CD14-positive monocyte (primary cell): ENCODE data around the gene RER1. TPM values are rescaled to one million over a fixed set of nuclear protein-coding genes. Genes with fewer than 3 reads are reported as not detected.

Experiments
- DNase-seq, 3 donors: peaks; one replicate each; pipeline ENCODE4 v3.0.0-alpha.2; 2011 to 2022
- H2AFZ ChIP-seq: 2 replicates; pipeline ENCODE4 v1.6.0; 2012; ENCODE audit warnings: mild to moderate bottlenecking, low read depth, low read length, inconsistent platforms; ENCODE audit not compliant: insufficient read depth, poor library complexity, severe bottlenecking
- H3K27ac ChIP-seq, 2 donors: 1 replicate in 1 of 2; 2 replicates in 1 of 2; pipeline ENCODE4 v1.5.1; 2012 to 2013; ENCODE audit warnings: low read length in 2 of 2, control low read depth in 1 of 2, inconsistent platforms in 1 of 2, low read depth in 1 of 2, mild to moderate bottlenecking in 1 of 2
- H3K27me3 ChIP-seq, 2 donors: one replicate each; pipeline versions ENCODE4 v1.6.0 to v1.6.1; 2011 to 2013; ENCODE audit warnings: low read length in 2 of 2; ENCODE audit not compliant: control insufficient read depth in 2 of 2, insufficient read depth in 2 of 2
- H3K36me3 ChIP-seq, 2 donors: replicated peaks in 1 of 2; 1 replicate in 1 of 2; 2 replicates in 1 of 2; pipeline versions ENCODE4 v1.5.1 to v1.6.1; 2012 to 2013; ENCODE audit warnings: low read length in 2 of 2, control low read depth in 1 of 2, inconsistent platforms in 1 of 2, mild to moderate bottlenecking in 1 of 2; ENCODE audit not compliant: insufficient read depth in 2 of 2, control insufficient read depth in 1 of 2
- H3K4me1 ChIP-seq, 2 donors: 1 replicate in 1 of 2; 2 replicates in 1 of 2; pipeline versions ENCODE4 v1.5.1 to v1.6.1; 2012 to 2013; ENCODE audit warnings: low read length in 2 of 2, control low read depth in 1 of 2, inconsistent platforms in 1 of 2, mild to moderate bottlenecking in 1 of 2, moderate library complexity in 1 of 2; ENCODE audit not compliant: insufficient read depth in 2 of 2, control insufficient read depth in 1 of 2
- H3K4me2 ChIP-seq: replicated peaks from 2 replicates; pipeline ENCODE3; 2012; ENCODE audit warnings: low read length, moderate library complexity, mild to moderate bottlenecking; ENCODE audit not compliant: poor library complexity, severe bottlenecking; ENCODE audit errors: extremely low read depth
- H3K4me3 ChIP-seq, 3 experiments: fragments of 200-600 bp in 1 of 3; sonication (generic) in 1 of 3; replicated peaks in 1 of 3; 1 replicate in 2 of 3; 2 replicates in 1 of 3; pipeline ENCODE4 v1.5.1; 2011 to 2013; ENCODE audit warnings: low read length in 3 of 3, mild to moderate bottlenecking in 3 of 3, control low read depth in 2 of 3, low read depth in 2 of 3, inconsistent platforms in 1 of 3, moderate library complexity in 1 of 3
- H3K79me2 ChIP-seq: 2 replicates; pipeline ENCODE4 v1.6.0; 2012; ENCODE audit warnings: mild to moderate bottlenecking, control low read depth, inconsistent platforms, low read length, moderate library complexity; ENCODE audit not compliant: insufficient read depth
- H3K9ac ChIP-seq: 2 replicates; pipeline ENCODE4 v1.6.0; 2017; ENCODE audit warnings: low read length, mild to moderate bottlenecking; ENCODE audit not compliant: insufficient read depth, poor library complexity, severe bottlenecking
- H3K9me3 ChIP-seq, 2 donors: replicated peaks in 1 of 2; 1 replicate in 1 of 2; 2 replicates in 1 of 2; pipeline versions ENCODE4 v1.5.1 to v1.6.1; 2012 to 2013; ENCODE audit warnings: low read length in 2 of 2, control low read depth in 1 of 2; ENCODE audit not compliant: control insufficient read depth in 1 of 2, insufficient read depth in 1 of 2
- H4K20me1 ChIP-seq: 2 replicates; pipeline ENCODE4 v1.6.0; 2012; ENCODE audit warnings: mild to moderate bottlenecking, low read length, control low read depth, moderate library complexity; ENCODE audit not compliant: insufficient read depth
- H3K27ac Mint-ChIP-seq, 7 donors: one replicate each; pipeline ENCODE4 v1.8.0; 2020; ENCODE audit warnings: mild to moderate bottlenecking in 7 of 7, mixed read lengths in 7 of 7, moderate library complexity in 6 of 7, inconsistent platforms in 2 of 7
- H3K27me3 Mint-ChIP-seq, 3 donors: one replicate each; pipeline ENCODE4 v1.8.0; 2021 to 2022; ENCODE audit warnings: low read depth in 3 of 3, mild to moderate bottlenecking in 3 of 3, mixed read lengths in 3 of 3, moderate library complexity in 3 of 3, inconsistent platforms in 1 of 3
- H3K36me3 Mint-ChIP-seq, 2 donors: one replicate each; pipeline ENCODE4 v1.8.0; 2020; ENCODE audit warnings: mixed read lengths in 2 of 2, inconsistent platforms in 1 of 2, mild to moderate bottlenecking in 1 of 2
- H3K4me1 Mint-ChIP-seq: one replicate; pipeline ENCODE4 v1.8.0; 2020; ENCODE audit warnings: mild to moderate bottlenecking, mixed read lengths
- H3K4me3 Mint-ChIP-seq, 2 donors: one replicate each; pipeline ENCODE4 v1.8.0; 2020; ENCODE audit warnings: mild to moderate bottlenecking in 2 of 2, mixed read lengths in 2 of 2, moderate library complexity in 1 of 2
- H3K9me3 Mint-ChIP-seq, 7 donors: one replicate each; pipeline ENCODE4 v1.8.0; 2020 to 2022; ENCODE audit warnings: mixed read lengths in 7 of 7, mild to moderate bottlenecking in 6 of 7, moderate library complexity in 6 of 7, inconsistent platforms in 2 of 7
- WGBS: methylation state at CpG from one replicate; pipeline ENCODE4 v1.1.5; 2013; ENCODE audit warnings: missing lambda C conversion rate; ENCODE audit not compliant: insufficient coverage; 5-methylcytosine and 5-hydroxymethylcytosine counted together
- intact Hi-C, 2 donors: fragments of 100-400 bp; cut with micrococcal nuclease; formaldehyde crosslinking; loops; one replicate each; pipeline versions ENCODE4 v1.15.0 to v1.15.1; 2023
- polyA plus RNA-seq, 3 donors: library from polyadenylated mRNA; depleted of rRNA in 1 of 3; unstranded in 2 of 3; stranded (reverse) in 1 of 3; fragments of 300-500 nt in 2 of 3; fragments of >200 nt in 1 of 3; fragmentation: Illumina TruSeq in 2 of 3; gene quantifications; 1 replicate in 2 of 3; 2 replicates in 1 of 3; pipeline ENCODE4 v1.2.3, GENCODE V29; 2012 to 2021
- TF ChIP-seq, protein P1 (sequence below): fragments of 200-600 bp; IDR thresholded peaks from one replicate; pipeline ENCODE4 v1.8.0; 2022; ENCODE audit warnings: antibody characterized with exemption, mild to moderate bottlenecking

RER1 gene
- polyA plus RNA-seq, 3 donors, result 98.3 to 235 (median 193) TPM

DNA sequence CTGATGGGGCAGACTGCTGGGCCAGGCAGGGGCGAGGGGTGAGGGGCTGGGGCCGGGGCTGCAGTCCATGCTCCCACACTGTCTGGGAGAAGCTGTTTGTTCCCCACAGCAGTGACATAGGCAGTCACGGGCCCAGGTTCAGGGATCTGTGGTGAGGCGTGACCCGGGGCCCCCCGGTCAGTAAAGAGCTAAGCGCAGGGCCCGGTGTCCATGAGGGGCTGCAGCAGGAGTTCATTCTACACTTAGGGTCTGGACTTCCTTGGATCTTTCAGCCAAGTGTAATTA lies 16.3 kb downstream of the RER1 start:
- H4K20me1 ChIP-seq, result peaks cover 18% of the 10 kb centered on the region
- no peak overlapping the region for H3K27ac Mint-ChIP-seq
- no peak overlapping the region for H3K4me3 Mint-ChIP-seq
- H3K9ac ChIP-seq, result no peak overlapping the region
- no peaks in the 10 kb centered on the region for H3K9me3 Mint-ChIP-seq
- no peak overlapping the region for H3K27ac ChIP-seq
- no peak overlapping the region for H2AFZ ChIP-seq
- peaks cover 0 to 4% (median 2%) of the 10 kb centered on the region in 3 donors for H3K27me3 Mint-ChIP-seq
- intact Hi-C loops, result no loop called here
- H3K4me2 ChIP-seq, result no peak overlapping the region
- H3K4me1 Mint-ChIP-seq, result peaks cover 5% of the 10 kb centered on the region
- H3K36me3 Mint-ChIP-seq, result peaks cover 32 to 51% of the 10 kb centered on the region in 2 donors
- H3K4me1 ChIP-seq, result peaks cover 7 to 11% of the 10 kb centered on the region in 2 donors
- WGBS, result 97% methylated on average over 8 of the region's 8 CpGs
- H3K27me3 ChIP-seq, result no peaks in the 10 kb centered on the region
- TF ChIP-seq, protein P1, sequence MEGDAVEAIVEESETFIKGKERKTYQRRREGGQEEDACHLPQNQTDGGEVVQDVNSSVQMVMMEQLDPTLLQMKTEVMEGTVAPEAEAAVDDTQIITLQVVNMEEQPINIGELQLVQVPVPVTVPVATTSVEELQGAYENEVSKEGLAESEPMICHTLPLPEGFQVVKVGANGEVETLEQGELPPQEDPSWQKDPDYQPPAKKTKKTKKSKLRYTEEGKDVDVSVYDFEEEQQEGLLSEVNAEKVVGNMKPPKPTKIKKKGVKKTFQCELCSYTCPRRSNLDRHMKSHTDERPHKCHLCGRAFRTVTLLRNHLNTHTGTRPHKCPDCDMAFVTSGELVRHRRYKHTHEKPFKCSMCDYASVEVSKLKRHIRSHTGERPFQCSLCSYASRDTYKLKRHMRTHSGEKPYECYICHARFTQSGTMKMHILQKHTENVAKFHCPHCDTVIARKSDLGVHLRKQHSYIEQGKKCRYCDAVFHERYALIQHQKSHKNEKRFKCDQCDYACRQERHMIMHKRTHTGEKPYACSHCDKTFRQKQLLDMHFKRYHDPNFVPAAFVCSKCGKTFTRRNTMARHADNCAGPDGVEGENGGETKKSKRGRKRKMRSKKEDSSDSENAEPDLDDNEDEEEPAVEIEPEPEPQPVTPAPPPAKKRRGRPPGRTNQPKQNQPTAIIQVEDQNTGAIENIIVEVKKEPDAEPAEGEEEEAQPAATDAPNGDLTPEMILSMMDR, result no peak
- peaks cover 5% of the 10 kb centered on the region for H3K79me2 ChIP-seq
- no peaks in the 10 kb centered on the region for H3K9me3 ChIP-seq
- H3K36me3 ChIP-seq, result peaks cover 21 to 32% of the 10 kb centered on the region in 2 donors
- H3K4me3 ChIP-seq, result no peak overlapping the region
- no peak for DNase-seq

DNA sequence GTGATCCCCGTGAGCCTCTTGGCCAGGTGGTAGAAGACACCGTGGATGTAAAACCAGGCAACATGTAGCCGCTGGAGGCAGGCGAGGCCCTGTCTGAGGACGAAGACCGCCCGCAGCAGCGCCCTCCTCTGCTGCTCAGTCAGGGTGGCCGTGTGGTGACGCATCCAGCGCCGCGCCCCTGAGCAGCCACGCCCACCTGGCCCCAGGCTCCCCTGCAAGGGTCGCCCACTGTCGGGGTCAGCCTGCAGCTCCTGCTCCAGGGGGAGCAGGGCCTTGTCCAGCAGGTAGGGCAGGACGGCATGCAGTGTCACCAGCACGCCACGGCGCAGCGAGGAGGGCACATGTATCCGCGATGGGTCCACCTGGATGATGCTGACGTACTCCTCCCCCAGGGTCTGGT lies 16.8 kb downstream of the RER1 start:
- peaks cover 5% of the 10 kb centered on the region for H3K4me1 Mint-ChIP-seq
- H2AFZ ChIP-seq, result no peak overlapping the region
- WGBS, result 95% methylated on average over 17 of the region's 24 CpGs
- H3K9me3 Mint-ChIP-seq, result no peaks in the 10 kb centered on the region
- H3K4me3 ChIP-seq, result no peak overlapping the region
- H3K27ac Mint-ChIP-seq, result no peak overlapping the region
- no peak overlapping the region for H3K27ac ChIP-seq
- DNase-seq, result no peak
- peaks cover 28 to 46% of the 10 kb centered on the region in 2 donors for H3K36me3 Mint-ChIP-seq
- H3K27me3 Mint-ChIP-seq, result peaks cover 0 to 4% (median 2%) of the 10 kb centered on the region in 3 donors
- no peak overlapping the region for H3K4me2 ChIP-seq
- H3K79me2 ChIP-seq, result peaks cover 5% of the 10 kb centered on the region
- peaks cover 16 to 27% of the 10 kb centered on the region in 2 donors for H3K36me3 ChIP-seq
- intact Hi-C loops, result no loop called here
- H3K27me3 ChIP-seq, result no peaks in the 10 kb centered on the region
- H3K9ac ChIP-seq, result no peak overlapping the region
- H3K4me1 ChIP-seq, result peaks cover 12 to 16% of the 10 kb centered on the region in 2 donors
- H4K20me1 ChIP-seq, result peaks cover 13% of the 10 kb centered on the region
- H3K4me3 Mint-ChIP-seq, result no peak overlapping the region
- TF ChIP-seq, protein P1, result no peak
- H3K9me3 ChIP-seq, result no peaks in the 10 kb centered on the region
